NCI-H82 treated with DMSO at 0.1 percent for 48 hours (cell line): Measurements from ENCODE around the gene ATP13A3.
"Not testable (repeated sequence)": the region's sequence is repeated elsewhere in the genome, so short reads cannot be mapped to it uniquely, and the experiment has no call there.

ENCODE experiments used
- DNase-seq: peaks from one replicate; lab custom pipeline; 2025; ENCODE audit not compliant: unreplicated experiment; lab: John Stamatoyannopoulos, UW

The ATP13A3 gene

GRCh38 chr3:194486540-194487288 is at the start of gene ATP13A3:
ATP13A3 (minus strand) TSS chr3:194487002; CDS start chr3:194462190, 24,812 bp downstream.
- DNase-seq = peak; percentile 79

- not testable (repeated sequence) for DNase-seq
These were observed 48.4 kb upstream of the ATP13A3 start for GRCh38 chr3:194535199-194535598.

GRCh38 chr3:194534243-194534642 is 47.4 kb upstream of the ATP13A3 start:
- no peak for DNase-seq

- DNase-seq = no peak
These were observed 45.8 kb upstream of the ATP13A3 start for GRCh38 chr3:194532591-194532990.

GRCh38 chr3:194527726-194528125 is 40.9 kb upstream of the ATP13A3 start:
- DNase-seq = no peak

- DNase-seq = no peak
These were observed 39.4 kb upstream of the ATP13A3 start for GRCh38 chr3:194526164-194526563.

GRCh38 chr3:194522579-194523046 is 35.8 kb upstream of the ATP13A3 start:
- DNase-seq = no peak

GRCh38 chr3:194521510-194522260 is 34.9 kb upstream of the ATP13A3 start:
- DNase-seq = no peak

- not testable (repeated sequence) for DNase-seq
These were observed 33.9 kb upstream of the ATP13A3 start for GRCh38 chr3:194520682-194521162.

GRCh38 chr3:194520201-194520600 is 33.4 kb upstream of the ATP13A3 start:
- DNase-seq = not testable (repeated sequence)

GRCh38 chr3:194518652-194519051 is 31.9 kb upstream of the ATP13A3 start:
- DNase-seq = no peak

GRCh38 chr3:194517333-194517732 is 30.5 kb upstream of the ATP13A3 start:
- DNase-seq = no peak

- no peak for DNase-seq
These were observed 27.8 kb upstream of the ATP13A3 start for GRCh38 chr3:194514626-194515025.

GRCh38 chr3:194512895-194513601 is 26.2 kb upstream of the ATP13A3 start:
- no peak for DNase-seq

GRCh38 chr3:194508491-194509453 is 22.0 kb upstream of the ATP13A3 start:
- DNase-seq = no peak

- DNase-seq = no peak
These were observed 20.8 kb upstream of the ATP13A3 start for GRCh38 chr3:194507571-194507970.

GRCh38 chr3:194505791-194506415 is 19.1 kb upstream of the ATP13A3 start:
- no peak for DNase-seq

- DNase-seq = no peak
These were observed 18.1 kb upstream of the ATP13A3 start for GRCh38 chr3:194504861-194505260.

- DNase-seq = no peak
These were observed 17.3 kb upstream of the ATP13A3 start for GRCh38 chr3:194504146-194504545.

- DNase-seq = no peak
These were observed 16.3 kb upstream of the ATP13A3 start for GRCh38 chr3:194503081-194503531.
